Panc1 (cell line): ENCODE results near the gene ADK. TPM values are rescaled to one million over a fixed set of nuclear protein-coding genes. Genes with fewer than 3 reads are reported as not detected.

ENCODE experiments used
- ATAC-seq: fragments of 200-7000 bp; cut with Tn5 transposase; 2 replicates; pipeline ENCODE4 v1.9.1; 2020; ENCODE audit warnings: mild to moderate bottlenecking, moderate library complexity
- BruUV-seq: library from RNA; stranded (reverse); fragments of 400-500 nt; replicated peaks from 2 replicates; lab custom pipeline; 2021; lab: Mats Ljungman, UMichigan
- CTCF ChIA-PET: fragments of 300-600 bp; sonication (Branson Sonifier 250); formaldehyde crosslinking; loops from one replicate; lab custom pipeline; 2022; ENCODE audit warnings: antibody characterized with exemption; lab: Charles Lee
- POLR2A ChIA-PET: fragments of 300-600 bp; sonication (Branson Sonifier 250); formaldehyde crosslinking; loops from one replicate; lab custom pipeline; 2022; ENCODE audit warnings: antibody characterized with exemption; lab: Charles Lee
- DNase-seq: peaks from one replicate; pipeline ENCODE4 v3.0.0-alpha.2; 2010; ENCODE audit warnings: low read depth, low spot score
- H3K27ac ChIP-seq: 2 replicates; pipeline ENCODE4 v1.5.1; 2011; ENCODE audit warnings: mild to moderate bottlenecking, low read length, inconsistent platforms
- H3K27me3 ChIP-seq: fragments of 200-500 bp; sonication (Bioruptor generic); 2 replicates; pipeline ENCODE4 v1.6.0; 2014; ENCODE audit warnings: low read length, inconsistent platforms; ENCODE audit not compliant: control insufficient read depth, insufficient read depth
- H3K36me3 ChIP-seq: fragments of 200-500 bp; sonication (Bioruptor generic); 2 replicates; pipeline ENCODE4 v1.5.1; 2014; ENCODE audit warnings: inconsistent platforms, mild to moderate bottlenecking, low read length, moderate library complexity; ENCODE audit not compliant: control insufficient read depth, insufficient read depth
- H3K4me1 ChIP-seq: 2 replicates; pipeline ENCODE4 v1.5.1; 2011; ENCODE audit warnings: inconsistent platforms, mild to moderate bottlenecking, low read length, moderate library complexity; ENCODE audit not compliant: control insufficient read depth, insufficient read depth
- H3K4me3 ChIP-seq, 2 experiments: 2 replicates each; pipeline ENCODE4 v1.5.1; 2011 to 2012; ENCODE audit warnings: low read depth in 2 of 2, low read length in 2 of 2, mild to moderate bottlenecking in 2 of 2, inconsistent platforms in 1 of 2, moderate library complexity in 1 of 2
- H3K9me3 ChIP-seq: fragments of 200-500 bp; sonication (Bioruptor generic); 2 replicates; pipeline ENCODE4 v1.5.1; 2014; ENCODE audit warnings: low read depth, mild to moderate bottlenecking, inconsistent platforms, low read length, moderate library complexity; ENCODE audit not compliant: control insufficient read depth, insufficient read depth
- POLR2AphosphoS5 ChIP-seq: IDR thresholded peaks from 2 replicates; pipeline ENCODE4 v1.6.1; 2012; ENCODE audit warnings: mild to moderate bottlenecking, low read depth, low read length, moderate library complexity
- REST ChIP-seq, 2 experiments: IDR thresholded peaks; 2 replicates each; pipeline ENCODE4 v1.6.1; 2011 to 2012; ENCODE audit warnings: low read depth in 2 of 2, control low read depth in 1 of 2, low read length in 1 of 2, mild to moderate bottlenecking in 1 of 2, moderate library complexity in 1 of 2; ENCODE audit not compliant: insufficient read depth in 1 of 2
- SIN3A ChIP-seq: IDR thresholded peaks from 2 replicates; pipeline ENCODE4 v1.6.1; 2012; ENCODE audit warnings: low read depth, mild to moderate bottlenecking, low read length, moderate library complexity, borderline replicate concordance; ENCODE audit not compliant: insufficient read depth
- TCF7L2 ChIP-seq: IDR thresholded peaks from 2 replicates; pipeline ENCODE4 v1.6.1; 2011; ENCODE audit warnings: mild to moderate bottlenecking, low read depth, low read length, inconsistent platforms
- in situ Hi-C: cut with HindIII; loops from 2 replicates; pipeline ENCODE4 v1.10.0; 2016; ENCODE audit warnings: low sequenced_read_pairs, low pct_unique_long_range_greater_than_20kb
- intact Hi-C: fragments of 100-400 bp; cut with micrococcal nuclease; formaldehyde crosslinking; loops from one replicate; pipeline ENCODE4 v1.10.0; 2022; ENCODE audit not compliant: unreplicated experiment
- total RNA-seq: library from RNA; stranded (reverse); gene quantifications from one replicate; pipeline ENCODE4 v1.2.1, GENCODE V29; 2021; ENCODE audit not compliant: unreplicated experiment
- TF ChIP-seq, protein P1 (sequence below): fragments of 450-650 bp; IDR thresholded peaks from 2 replicates; pipeline ENCODE4 v1.5.1; 2017; ENCODE audit warnings: mild to moderate bottlenecking

The ADK gene
- total RNA-seq, 1 experiment from 2014 or later = 64.5 TPM

DNA sequence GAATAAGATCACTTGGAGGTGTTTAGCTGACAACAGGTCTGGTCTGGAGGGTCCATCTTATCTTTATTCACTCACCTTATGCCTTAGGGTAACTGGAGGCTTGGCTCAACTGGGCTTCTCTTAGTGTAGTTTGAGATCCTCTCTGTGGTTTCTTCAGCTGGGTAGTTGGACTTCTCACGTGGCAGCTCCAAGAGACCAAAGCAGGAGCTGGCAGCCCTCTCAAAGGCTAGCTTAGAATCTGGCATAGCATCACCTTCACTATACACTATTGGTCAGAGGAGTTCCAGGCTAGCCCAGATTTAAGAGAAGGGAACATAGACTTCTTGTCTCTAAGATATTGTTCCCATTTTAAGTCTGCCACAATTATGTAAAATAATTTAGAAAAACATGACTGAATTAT lies 16.4 kb downstream of the ADK start:
- in situ Hi-C loops = no loop called here
- CTCF ChIA-PET = no interaction called here
- ATAC-seq = peak; percentile 67
- no TSS peak for BruUV-seq
- H3K36me3 ChIP-seq = no peaks in the 10 kb centered on the region
- TF ChIP-seq REST (IDR thresholded peaks at IDR 0.05; ENCODE audit: insufficient read depth in 1 of 2, low read depth in 2 of 2, low read length in 1 of 2) (no peak), POLR2AphosphoS5 (no peak), SIN3A (no peak), TCF7L2 (no peak)
- TF ChIP-seq, protein P1, sequence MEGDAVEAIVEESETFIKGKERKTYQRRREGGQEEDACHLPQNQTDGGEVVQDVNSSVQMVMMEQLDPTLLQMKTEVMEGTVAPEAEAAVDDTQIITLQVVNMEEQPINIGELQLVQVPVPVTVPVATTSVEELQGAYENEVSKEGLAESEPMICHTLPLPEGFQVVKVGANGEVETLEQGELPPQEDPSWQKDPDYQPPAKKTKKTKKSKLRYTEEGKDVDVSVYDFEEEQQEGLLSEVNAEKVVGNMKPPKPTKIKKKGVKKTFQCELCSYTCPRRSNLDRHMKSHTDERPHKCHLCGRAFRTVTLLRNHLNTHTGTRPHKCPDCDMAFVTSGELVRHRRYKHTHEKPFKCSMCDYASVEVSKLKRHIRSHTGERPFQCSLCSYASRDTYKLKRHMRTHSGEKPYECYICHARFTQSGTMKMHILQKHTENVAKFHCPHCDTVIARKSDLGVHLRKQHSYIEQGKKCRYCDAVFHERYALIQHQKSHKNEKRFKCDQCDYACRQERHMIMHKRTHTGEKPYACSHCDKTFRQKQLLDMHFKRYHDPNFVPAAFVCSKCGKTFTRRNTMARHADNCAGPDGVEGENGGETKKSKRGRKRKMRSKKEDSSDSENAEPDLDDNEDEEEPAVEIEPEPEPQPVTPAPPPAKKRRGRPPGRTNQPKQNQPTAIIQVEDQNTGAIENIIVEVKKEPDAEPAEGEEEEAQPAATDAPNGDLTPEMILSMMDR = no peak
- POLR2A ChIA-PET = interaction anchor here (0.5 kb wide), 1 partner anchor 823 kb away, joined by 3 read pairs; no protein-coding TSS in a partner anchor
- H3K27me3 ChIP-seq = no peaks in the 10 kb centered on the region
- intact Hi-C loops = no loop called here
- peaks cover 19% of the 10 kb centered on the region; the same call in 1 of the 2 replicates for H3K4me1 ChIP-seq
- no peaks in the 10 kb centered on the region for H3K9me3 ChIP-seq
- H3K4me3 ChIP-seq = no peak overlapping the region
- no peak for DNase-seq
- no peak overlapping the region for H3K27ac ChIP-seq

DNA sequence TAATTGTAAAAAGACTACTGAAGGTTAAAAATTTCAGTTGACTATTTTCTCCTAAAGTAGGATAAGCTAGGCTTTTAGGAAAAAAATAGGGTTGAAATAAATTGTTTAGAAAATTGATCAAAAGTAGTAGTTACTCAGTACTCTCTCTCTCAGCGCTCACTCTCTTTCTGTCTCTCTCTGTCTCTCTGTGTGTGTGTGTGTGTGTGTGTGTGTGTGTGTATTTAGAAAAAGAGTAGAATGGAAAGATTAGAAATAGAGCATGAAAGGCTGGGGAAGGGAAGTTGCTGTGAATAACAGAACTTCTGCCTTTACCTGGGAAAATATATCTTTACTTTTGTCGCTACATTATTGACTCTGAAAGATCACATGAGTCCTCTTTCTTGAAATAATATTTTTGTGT lies 20.6 kb downstream of the ADK start:
- BruUV-seq = no TSS peak
- Histone ChIP-seq H3K36me3 (no peaks in the 10 kb centered on the region), H3K27me3 (no peaks in the 10 kb centered on the region), H3K9me3 (no peaks in the 10 kb centered on the region), H3K27ac (no peak overlapping the region), H3K4me1 (peaks cover 19% of the 10 kb centered on the region; the same call in 1 of the 2 replicates), H3K4me3 (no peak overlapping the region)
- ATAC-seq (no peak), DNase-seq (no peak)
- intact Hi-C loops = no loop called here
- POLR2A ChIA-PET = no interaction called here
- CTCF ChIA-PET = no interaction called here
- in situ Hi-C loops = no loop called here
- no peak for TF ChIP-seq POLR2AphosphoS5
- TF ChIP-seq SIN3A = no peak
- TF ChIP-seq TCF7L2 = no peak
- no peak for TF ChIP-seq REST (IDR thresholded peaks at IDR 0.05; ENCODE audit: insufficient read depth in 1 of 2, low read depth in 2 of 2, low read length in 1 of 2)
- TF ChIP-seq, protein P1 = no peak
